Adrenal gland (tissue), 5 donors: ENCODE data around the gene ABCB6.

ENCODE experiments used
- CTCF ChIP-seq, 6 experiments: fragments of 450-650 bp in 4 of 6; fragments of 200-600 bp in 2 of 6; sonication (generic) in 1 of 6; IDR thresholded peaks; 1 replicate in 5 of 6; 2 replicates in 1 of 6; pipeline versions ENCODE4 v1.5.1 to v1.8.0; 2016 to 2021; ENCODE audit warnings: antibody characterized with exemption in 6 of 6, mild to moderate bottlenecking in 2 of 6, moderate library complexity in 1 of 6
- POLR2A ChIP-seq, 2 donors: fragments of 450-650 bp; IDR thresholded peaks; one replicate each; pipeline ENCODE4 v1.6.1; 2017; ENCODE audit warnings: antibody characterized with exemption in 2 of 2, mild to moderate bottlenecking in 2 of 2, moderate library complexity in 1 of 2
- donor health status: DM: no; HTN: no; CAD: no.

- TF ChIP-seq POLR2A (IDR thresholded peaks at IDR 0.05) (no peak), CTCF (IDR thresholded peaks at IDR 0.05) (no peak)
These were observed 19.8 kb downstream of the ABCB6 start for GRCh38 chr2:219198974-219199373.
